ENCODE data around the gene NKX3-2.

DNA sequence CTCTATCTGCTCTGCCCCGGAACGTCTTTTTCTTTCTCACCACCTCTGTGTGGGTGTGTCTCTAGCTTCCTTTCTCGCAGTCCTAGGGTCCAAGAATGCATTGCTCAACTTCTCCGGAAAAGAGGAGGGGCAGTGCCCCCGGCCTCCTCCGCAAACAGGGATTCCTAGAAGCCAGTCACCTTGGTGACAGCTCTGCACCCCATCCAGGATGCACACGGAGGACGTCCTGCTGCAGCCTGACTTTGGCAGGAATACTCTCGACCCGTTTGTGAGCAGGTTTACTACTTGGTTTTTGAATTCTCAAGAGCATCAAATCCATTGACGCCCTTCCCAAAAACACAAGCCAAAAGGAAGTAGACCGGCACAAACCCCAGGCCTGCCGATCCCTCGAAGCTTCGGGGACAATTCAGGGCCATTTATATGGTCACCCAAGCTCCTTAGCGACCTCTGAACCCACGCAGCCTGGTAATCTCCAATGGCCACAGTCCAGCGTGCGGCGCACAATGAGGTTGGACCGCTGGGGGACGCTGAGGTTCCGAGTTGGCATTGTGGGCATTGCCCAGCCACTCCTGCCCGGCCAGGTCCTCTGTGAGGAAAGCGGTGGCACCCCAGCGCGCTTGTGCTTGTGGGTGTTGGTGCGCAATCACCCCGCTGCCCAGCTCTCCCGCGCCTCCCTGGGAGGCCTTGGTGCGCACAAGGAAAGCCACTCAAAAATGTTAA is 9.8 kb downstream of the NKX3-2 start:
- no peak for TF ChIP-seq CTCF (IDR thresholded peaks at IDR 0.05)
- no peak for TF ChIP-seq POLR2A (IDR thresholded peaks at IDR 0.05)
- no peak for TF ChIP-seq EP300 (IDR thresholded peaks at IDR 0.05)
